Caco-2 (cell line): ENCODE data around the gene SLC4A7. TPM values are rescaled to one million over a fixed set of nuclear protein-coding genes. Genes with fewer than 3 reads are reported as not detected.
"Not testable (repeated sequence)": the region's sequence is repeated elsewhere in the genome, so short reads cannot be mapped to it uniquely, and the experiment has no call there.

Experiments used
- BruUV-seq: library from RNA; stranded (reverse); fragments of 400-500 nt; replicated peaks from 2 replicates; lab custom pipeline; 2021; lab: Mats Ljungman, UMichigan
- CTCF ChIA-PET: fragments of 300-600 bp; sonication (Branson Sonifier 250); formaldehyde crosslinking; loops from one replicate; lab custom pipeline; 2022; ENCODE audit warnings: antibody characterized with exemption; lab: Charles Lee
- POLR2A ChIA-PET: fragments of 300-600 bp; sonication (Branson Sonifier 250); formaldehyde crosslinking; loops from one replicate; lab custom pipeline; 2022; ENCODE audit warnings: antibody characterized with exemption; lab: Charles Lee
- DNase-seq, 2 experiments: peaks; one replicate each; pipeline versions ENCODE4 v3.0.0 to v3.0.0-alpha.2; 2020 to 2022
- H3K27me3 ChIP-seq: replicated peaks from 2 replicates; pipeline ENCODE4 v1.6.0; 2011; ENCODE audit warnings: low read length; ENCODE audit not compliant: control insufficient read depth, insufficient read depth
- H3K36me3 ChIP-seq: 2 replicates; pipeline ENCODE4 v1.5.1; 2011; ENCODE audit warnings: low read length; ENCODE audit not compliant: control insufficient read depth, insufficient read depth
- H3K4me1 ChIP-seq: fragments of 250-450 bp; sonication (Bioruptor Pico); 2 replicates; pipeline ENCODE4 v1.5.1; 2020; ENCODE audit warnings: mild to moderate bottlenecking
- H3K4me3 ChIP-seq: 2 replicates; pipeline ENCODE4 v1.5.1; 2011; ENCODE audit warnings: low read depth, mild to moderate bottlenecking, control low read depth, low read length
- H3K9me3 ChIP-seq: fragments of 250-450 bp; sonication (Bioruptor Pico); 2 replicates; pipeline ENCODE4 v1.5.1; 2020; ENCODE audit warnings: mild to moderate bottlenecking, moderate library complexity
- H3K27ac Mint-ChIP-seq: one replicate; pipeline ENCODE4 v1.8.0; 2022; ENCODE audit warnings: mixed read lengths; ENCODE audit not compliant: unreplicated experiment
- H3K27me3 Mint-ChIP-seq: one replicate; pipeline ENCODE4 v1.8.0; 2022; ENCODE audit warnings: mixed read lengths; ENCODE audit not compliant: insufficient read depth, unreplicated experiment
- H3K36me3 Mint-ChIP-seq: one replicate; pipeline ENCODE4 v1.8.0; 2022; ENCODE audit warnings: mild to moderate bottlenecking, mixed read lengths; ENCODE audit not compliant: insufficient read depth, unreplicated experiment
- H3K4me1 Mint-ChIP-seq: one replicate; pipeline ENCODE4 v1.8.0; 2022; ENCODE audit warnings: low read depth, mixed read lengths; ENCODE audit not compliant: unreplicated experiment
- H3K4me3 Mint-ChIP-seq: one replicate; pipeline ENCODE4 v1.8.0; 2022; ENCODE audit warnings: mild to moderate bottlenecking, moderate library complexity, mixed read lengths; ENCODE audit not compliant: unreplicated experiment
- H3K9me3 Mint-ChIP-seq: one replicate; pipeline ENCODE4 v1.8.0; 2022; ENCODE audit warnings: mixed read lengths; ENCODE audit not compliant: unreplicated experiment
- CTCF ChIP-seq, 2 experiments: fragments of 200-600 bp in 1 of 2; IDR thresholded peaks; 1 replicate in 1 of 2; 2 replicates in 1 of 2; pipeline versions ENCODE4 v1.5.1 to v1.8.0; 2011 to 2022; ENCODE audit warnings: antibody characterized with exemption in 1 of 2, control low read depth in 1 of 2, inconsistent platforms in 1 of 2, low read depth in 1 of 2, low read length in 1 of 2, mild to moderate bottlenecking in 1 of 2, moderate library complexity in 1 of 2; ENCODE audit not compliant: insufficient read depth in 1 of 2, severe bottlenecking in 1 of 2, unreplicated experiment in 1 of 2
- intact Hi-C: fragments of 100-400 bp; cut with micrococcal nuclease; formaldehyde crosslinking; loops from one replicate; pipeline ENCODE4 v1.10.0; 2022; ENCODE audit not compliant: unreplicated experiment
- total RNA-seq: library from RNA; stranded (reverse); gene quantifications from 2 replicates; pipeline ENCODE4 v1.2.3, GENCODE V29; 2022

Gene SLC4A7
- total RNA-seq, 1 experiment from 2014 or later = 14.9 TPM

- POLR2A ChIA-PET = no interaction called here
- no TSS peak for BruUV-seq
- Mint-ChIP-seq H3K36me3 (peaks cover 16% of the 10 kb centered on the region), H3K27me3 (no peaks in the 10 kb centered on the region), H3K27ac (no peak overlapping the region), H3K4me3 (no peak overlapping the region), H3K9me3 (no peaks in the 10 kb centered on the region), H3K4me1 (no peaks in the 10 kb centered on the region)
- Histone ChIP-seq H3K9me3 (no peaks in the 10 kb centered on the region), H3K36me3 (no peaks in the 10 kb centered on the region), H3K27me3 (no peaks in the 10 kb centered on the region), H3K4me3 (no peak overlapping the region), H3K4me1 (peaks cover 11% of the 10 kb centered on the region)
- CTCF ChIA-PET = no interaction called here
- intact Hi-C loops = no loop called here
- TF ChIP-seq CTCF (IDR thresholded peaks at IDR 0.05; ENCODE audit: insufficient read depth in 1 of 2, low read depth in 1 of 2, low read length in 1 of 2, severe bottlenecking in 1 of 2, unreplicated experiment in 1 of 2) = no peak
- no peak for DNase-seq
Observed at GRCh38 chr3:27422617-27423016, 61.6 kb downstream of the SLC4A7 start.

- no peaks in the 10 kb centered on the region for H3K27me3 ChIP-seq
- Mint-ChIP-seq H3K36me3 (peaks cover 7% of the 10 kb centered on the region), H3K27me3 (no peaks in the 10 kb centered on the region), H3K27ac (no peak overlapping the region), H3K4me1 (no peaks in the 10 kb centered on the region), H3K9me3 (no peaks in the 10 kb centered on the region), H3K4me3 (no peak overlapping the region)
- ChIA-PET POLR2A (no interaction called here), CTCF (no interaction called here)
- DNase-seq = no peak
- intact Hi-C loops = no loop called here
- H3K4me1 ChIP-seq = no peaks in the 10 kb centered on the region
- H3K4me3 ChIP-seq = no peak overlapping the region
- no TSS peak for BruUV-seq
- H3K36me3 ChIP-seq = no peaks in the 10 kb centered on the region
- H3K9me3 ChIP-seq = no peaks in the 10 kb centered on the region
- TF ChIP-seq CTCF (IDR thresholded peaks at IDR 0.05; ENCODE audit: insufficient read depth in 1 of 2, low read depth in 1 of 2, low read length in 1 of 2, severe bottlenecking in 1 of 2, unreplicated experiment in 1 of 2) = no peak
Observed at GRCh38 chr3:27415202-27415601, 69.0 kb downstream of the SLC4A7 start.

GRCh38 chr3:27392950-27393679 is 91.1 kb downstream of the SLC4A7 start:
- no peaks in the 10 kb centered on the region for H3K27me3 Mint-ChIP-seq
- no TSS peak for BruUV-seq
- intact Hi-C loops = no loop called here
- no peaks in the 10 kb centered on the region for H3K4me1 ChIP-seq
- CTCF ChIA-PET = no interaction called here
- H3K9me3 ChIP-seq = no peaks in the 10 kb centered on the region
- H3K27ac Mint-ChIP-seq = no peak overlapping the region
- POLR2A ChIA-PET = no interaction called here
- H3K27me3 ChIP-seq = no peaks in the 10 kb centered on the region
- H3K4me3 Mint-ChIP-seq = no peak overlapping the region
- H3K36me3 ChIP-seq = no peaks in the 10 kb centered on the region
- no peaks in the 10 kb centered on the region for H3K4me1 Mint-ChIP-seq
- H3K4me3 ChIP-seq = no peak overlapping the region
- no peak for TF ChIP-seq CTCF (IDR thresholded peaks at IDR 0.05; ENCODE audit: insufficient read depth in 1 of 2, low read depth in 1 of 2, low read length in 1 of 2, severe bottlenecking in 1 of 2, unreplicated experiment in 1 of 2)
- H3K36me3 Mint-ChIP-seq = peaks cover 23% of the 10 kb centered on the region
- H3K9me3 Mint-ChIP-seq = no peaks in the 10 kb centered on the region
- DNase-seq = no peak

GRCh38 chr3:27392414-27392813 is 91.8 kb downstream of the SLC4A7 start:
- H3K9me3 ChIP-seq, H3K4me3 Mint-ChIP-seq, H3K27me3 ChIP-seq, CTCF ChIA-PET, DNase-seq, H3K4me3 ChIP-seq, H3K4me1 Mint-ChIP-seq, H3K36me3 ChIP-seq, H3K27me3 Mint-ChIP-seq, POLR2A ChIA-PET, H3K9me3 Mint-ChIP-seq, BruUV-seq, intact Hi-C loops, H3K27ac Mint-ChIP-seq, H3K4me1 ChIP-seq: not testable (repeated sequence)
- peaks cover 23% of the 10 kb centered on the region for H3K36me3 Mint-ChIP-seq
